HS-27A (cell line): Measurements from ENCODE around the gene DYNLT1.
"Not testable (repeated sequence)": the region's sequence is repeated elsewhere in the genome, so short reads cannot be mapped to it uniquely, and the experiment has no call there.

ENCODE experiments used
- DNase-seq: peaks from one replicate; pipeline ENCODE4 v3.0.0-alpha.2; 2012; ENCODE audit warnings: low read depth, missing footprints

The DYNLT1 gene

GRCh38 chr6:158662954-158663624 lies 18.5 kb upstream of the DYNLT1 start:
- no peak for DNase-seq

- no peak for DNase-seq
These were observed 18.0 kb upstream of the DYNLT1 start for GRCh38 chr6:158662607-158662953.

GRCh38 chr6:158661156-158661685 lies 16.7 kb upstream of the DYNLT1 start:
- DNase-seq: no peak

GRCh38 chr6:158660333-158660754 lies 15.8 kb upstream of the DYNLT1 start:
- no peak for DNase-seq

- not testable (repeated sequence) for DNase-seq
These were observed 12.4 kb upstream of the DYNLT1 start for GRCh38 chr6:158656986-158657385.

- DNase-seq: no peak
These were observed 11.3 kb upstream of the DYNLT1 start for GRCh38 chr6:158655569-158656450.

GRCh38 chr6:158654960-158655489 lies 10.5 kb upstream of the DYNLT1 start:
- no peak for DNase-seq

- DNase-seq: no peak
These were observed 10.0 kb upstream of the DYNLT1 start for GRCh38 chr6:158654498-158654897.

GRCh38 chr6:158653577-158654354 lies 9.2 kb upstream of the DYNLT1 start:
- DNase-seq: no peak

- not testable (repeated sequence) for DNase-seq
These were observed 7.6 kb upstream of the DYNLT1 start for GRCh38 chr6:158651981-158652737.

- no peak for DNase-seq
These were observed 5.0 kb upstream of the DYNLT1 start, which contains the start of gene SYTL3 for GRCh38 chr6:158649289-158650143. SYTL3 (plus strand) TSS chr6:158650054; CDS start chr6:158663269, 13,215 bp downstream.

GRCh38 chr6:158648682-158649131 lies 4.2 kb upstream of the DYNLT1 start:
- DNase-seq: no peak

- no peak for DNase-seq
These were observed 3.0 kb upstream of the DYNLT1 start for GRCh38 chr6:158647501-158647900.

GRCh38 chr6:158646023-158646910 lies 1.7 kb upstream of the DYNLT1 start:
- no peak for DNase-seq

- no peak for DNase-seq
These were observed 800 bp upstream of the DYNLT1 start for GRCh38 chr6:158645064-158646022.

GRCh38 chr6:158643836-158644230 lies 710 bp downstream of the DYNLT1 start:
- DNase-seq: no peak

- DNase-seq: no peak
These were observed 2.4 kb downstream of the DYNLT1 start for GRCh38 chr6:158642097-158642601.

- DNase-seq: no peak
These were observed 4.0 kb downstream of the DYNLT1 start for GRCh38 chr6:158640519-158640918.
